Stomach smooth muscle (tissue), 2 donors: ENCODE results near the gene FDX1.

Experiments
- H3K27ac ChIP-seq: one replicate; pipeline ENCODE4 v1.7.0; 2013; ENCODE audit warnings: mild to moderate bottlenecking, low read length, inconsistent platforms
- H3K27me3 ChIP-seq, 2 donors: one replicate each; pipeline ENCODE4 v1.7.0; 2013; ENCODE audit warnings: low read length in 2 of 2; ENCODE audit not compliant: insufficient read depth in 2 of 2, control insufficient read depth in 1 of 2
- H3K36me3 ChIP-seq, 2 donors: one replicate each; pipeline ENCODE4 v1.7.0; 2013; ENCODE audit warnings: low read length in 2 of 2; ENCODE audit not compliant: control insufficient read depth in 2 of 2, insufficient read depth in 2 of 2
- H3K4me1 ChIP-seq: one replicate; pipeline ENCODE4 v1.7.0; 2013; ENCODE audit warnings: low read length; ENCODE audit not compliant: control insufficient read depth, insufficient read depth
- H3K4me3 ChIP-seq, 2 donors: one replicate each; pipeline ENCODE4 v1.7.0; 2013; ENCODE audit warnings: low read length in 2 of 2
- H3K9ac ChIP-seq, 2 donors: one replicate each; pipeline ENCODE4 v1.7.0; 2013; ENCODE audit warnings: low read length in 2 of 2, mild to moderate bottlenecking in 1 of 2
- H3K9me3 ChIP-seq, 2 donors: one replicate each; pipeline ENCODE4 v1.7.0; 2013; ENCODE audit warnings: low read length in 2 of 2; ENCODE audit not compliant: control insufficient read depth in 2 of 2
- donor health status: healthy.
- donor health status: Pancreatic carcinoma.

The FDX1 gene

GRCh38 chr11:110470716-110471115 is 41.0 kb downstream of the FDX1 start:
- Histone ChIP-seq H3K27ac (no peak overlapping the region), H3K9ac (no peak overlapping the region), H3K36me3 (peaks cover 0 to 2% of the 10 kb centered on the region in 2 donors), H3K9me3 (no peaks in the 10 kb centered on the region), H3K4me3 (no peak overlapping the region), H3K4me1 (no peaks in the 10 kb centered on the region), H3K27me3 (no peaks in the 10 kb centered on the region)

GRCh38 chr11:110471371-110471770 is 41.6 kb downstream of the FDX1 start:
- Histone ChIP-seq H3K27ac (no peak overlapping the region), H3K9me3 (no peaks in the 10 kb centered on the region), H3K36me3 (peaks cover 0 to 2% of the 10 kb centered on the region in 2 donors), H3K9ac (no peak overlapping the region), H3K4me1 (no peaks in the 10 kb centered on the region), H3K27me3 (no peaks in the 10 kb centered on the region), H3K4me3 (no peak overlapping the region)

- no peak overlapping the region for H3K9ac ChIP-seq
- H3K9me3 ChIP-seq, result no peaks in the 10 kb centered on the region
- no peak overlapping the region for H3K27ac ChIP-seq
- H3K36me3 ChIP-seq, result peaks cover 0 to 2% of the 10 kb centered on the region in 2 donors
- no peaks in the 10 kb centered on the region for H3K27me3 ChIP-seq
- no peak overlapping the region for H3K4me3 ChIP-seq
- no peaks in the 10 kb centered on the region for H3K4me1 ChIP-seq
Observed at GRCh38 chr11:110472858-110473257, 43.1 kb downstream of the FDX1 start.

GRCh38 chr11:110473706-110474105 is 44.0 kb downstream of the FDX1 start:
- Histone ChIP-seq H3K9ac (no peak overlapping the region), H3K4me1 (no peaks in the 10 kb centered on the region), H3K36me3 (peaks cover 0 to 2% of the 10 kb centered on the region in 2 donors), H3K27ac (no peak overlapping the region), H3K9me3 (no peaks in the 10 kb centered on the region), H3K27me3 (no peaks in the 10 kb centered on the region), H3K4me3 (no peak overlapping the region)

- no peak overlapping the region for H3K9ac ChIP-seq
- H3K27ac ChIP-seq, result no peak overlapping the region
- no peaks in the 10 kb centered on the region for H3K27me3 ChIP-seq
- no peaks in the 10 kb centered on the region for H3K9me3 ChIP-seq
- peaks cover 0 to 2% of the 10 kb centered on the region in 2 donors for H3K36me3 ChIP-seq
- H3K4me1 ChIP-seq, result no peaks in the 10 kb centered on the region
- no peak overlapping the region for H3K4me3 ChIP-seq
Observed at GRCh38 chr11:110474578-110474977, 44.8 kb downstream of the FDX1 start.

- no peak overlapping the region for H3K27ac ChIP-seq
- H3K36me3 ChIP-seq, result peaks cover 0 to 2% of the 10 kb centered on the region in 2 donors
- no peaks in the 10 kb centered on the region for H3K9me3 ChIP-seq
- no peak overlapping the region for H3K4me3 ChIP-seq
- H3K4me1 ChIP-seq, result no peaks in the 10 kb centered on the region
- H3K9ac ChIP-seq, result no peak overlapping the region
- H3K27me3 ChIP-seq, result no peaks in the 10 kb centered on the region
Observed at GRCh38 chr11:110475671-110476070, 45.9 kb downstream of the FDX1 start.

- Histone ChIP-seq H3K27me3 (no peaks in the 10 kb centered on the region), H3K9ac (no peak overlapping the region), H3K9me3 (no peaks in the 10 kb centered on the region), H3K4me3 (no peak overlapping the region), H3K36me3 (no peaks in the 10 kb centered on the region), H3K27ac (no peak overlapping the region), H3K4me1 (no peaks in the 10 kb centered on the region)
Observed at GRCh38 chr11:110478410-110478809, 48.7 kb downstream of the FDX1 start.

GRCh38 chr11:110479108-110480101 is 49.7 kb downstream of the FDX1 start:
- Histone ChIP-seq H3K9ac (no peak overlapping the region), H3K4me3 (no peak overlapping the region), H3K9me3 (no peaks in the 10 kb centered on the region), H3K36me3 (no peaks in the 10 kb centered on the region), H3K27ac (no peak overlapping the region), H3K4me1 (no peaks in the 10 kb centered on the region), H3K27me3 (no peaks in the 10 kb centered on the region)

GRCh38 chr11:110481523-110481922 is 51.8 kb downstream of the FDX1 start:
- no peaks in the 10 kb centered on the region for H3K9me3 ChIP-seq
- H3K27ac ChIP-seq, result no peak overlapping the region
- H3K27me3 ChIP-seq, result no peaks in the 10 kb centered on the region
- H3K4me1 ChIP-seq, result no peaks in the 10 kb centered on the region
- H3K9ac ChIP-seq, result no peak overlapping the region
- H3K4me3 ChIP-seq, result no peak overlapping the region
- no peaks in the 10 kb centered on the region for H3K36me3 ChIP-seq

GRCh38 chr11:110486156-110486555 is 56.4 kb downstream of the FDX1 start:
- Histone ChIP-seq H3K9ac (no peak overlapping the region), H3K4me1 (no peaks in the 10 kb centered on the region), H3K4me3 (no peak overlapping the region), H3K9me3 (no peaks in the 10 kb centered on the region), H3K27ac (no peak overlapping the region), H3K36me3 (no peaks in the 10 kb centered on the region), H3K27me3 (no peaks in the 10 kb centered on the region)

- H3K27me3 ChIP-seq, result no peaks in the 10 kb centered on the region
- no peaks in the 10 kb centered on the region for H3K36me3 ChIP-seq
- no peaks in the 10 kb centered on the region for H3K4me1 ChIP-seq
- H3K4me3 ChIP-seq, result no peak overlapping the region
- H3K9ac ChIP-seq, result no peak overlapping the region
- H3K9me3 ChIP-seq, result no peaks in the 10 kb centered on the region
- H3K27ac ChIP-seq, result no peak overlapping the region
Observed at GRCh38 chr11:110488446-110488845, 58.7 kb downstream of the FDX1 start.
